ENCODE measurements around the gene MFNG.
A peak's percentile ranks its signal among the peaks of the same experiment; 100 is the strongest.

Gene MFNG

DNA sequence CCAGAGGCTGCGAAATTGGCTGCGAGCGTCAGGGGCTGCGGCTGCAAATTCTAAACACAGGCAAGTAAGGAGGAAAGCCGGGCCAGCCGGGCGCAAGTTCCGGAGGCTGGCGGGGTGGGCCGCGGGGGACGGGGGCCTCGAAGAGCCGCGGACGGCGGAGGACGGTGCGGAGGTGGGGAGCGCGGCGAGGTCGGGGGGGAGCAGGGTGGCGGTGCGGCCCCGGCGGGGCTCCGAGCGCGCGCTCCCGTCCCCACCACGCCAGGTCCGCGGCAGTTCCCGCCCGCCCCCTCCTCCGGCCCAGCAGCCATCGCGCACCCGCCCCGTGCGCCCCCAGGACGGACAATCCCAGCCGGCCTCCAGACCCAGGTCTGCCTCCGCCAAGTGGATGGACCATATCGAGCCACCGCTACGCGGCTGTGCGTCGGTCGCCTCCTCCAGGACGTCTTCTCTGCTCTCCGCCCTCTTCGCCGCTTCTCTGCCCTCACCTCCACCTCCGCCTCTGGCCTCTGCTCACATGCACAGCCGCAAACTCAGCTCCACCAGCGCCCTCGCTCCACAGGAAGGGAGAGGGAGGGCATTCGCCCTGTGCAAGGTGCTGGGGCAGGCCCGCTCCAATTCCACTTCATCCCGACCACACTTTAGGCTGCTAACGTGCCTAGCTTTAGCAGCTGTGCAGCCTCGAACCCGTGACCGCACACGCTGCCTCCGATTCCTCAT lies 66.1 kb downstream of the MFNG start:
- 2 to 4% methylated on average over 36 to 62 of the region's 70 CpGs for WGBS, 2 experiments (ENCODE audit: insufficient coverage in 2 of 2)
- no peaks in the 10 kb centered on the region for H3K36me3 ChIP-seq (ENCODE audit: control insufficient read depth, insufficient read depth, low read length)
- H3K9me3 ChIP-seq (ENCODE audit: control insufficient read depth, low read length): no peaks in the 10 kb centered on the region
- no peak overlapping the region for H3K27ac ChIP-seq (ENCODE audit: low read depth, low read length, severe bottlenecking)
- H3K4me1 ChIP-seq (ENCODE audit: control insufficient read depth, insufficient read depth, low read length, poor library complexity, severe bottlenecking): peaks cover 3% of the 10 kb centered on the region
- peak overlapping the region; percentile 40 for H3K4me3 ChIP-seq (ENCODE audit: extremely low read depth, insufficient read depth, low read length, poor library complexity, severe bottlenecking)

DNA sequence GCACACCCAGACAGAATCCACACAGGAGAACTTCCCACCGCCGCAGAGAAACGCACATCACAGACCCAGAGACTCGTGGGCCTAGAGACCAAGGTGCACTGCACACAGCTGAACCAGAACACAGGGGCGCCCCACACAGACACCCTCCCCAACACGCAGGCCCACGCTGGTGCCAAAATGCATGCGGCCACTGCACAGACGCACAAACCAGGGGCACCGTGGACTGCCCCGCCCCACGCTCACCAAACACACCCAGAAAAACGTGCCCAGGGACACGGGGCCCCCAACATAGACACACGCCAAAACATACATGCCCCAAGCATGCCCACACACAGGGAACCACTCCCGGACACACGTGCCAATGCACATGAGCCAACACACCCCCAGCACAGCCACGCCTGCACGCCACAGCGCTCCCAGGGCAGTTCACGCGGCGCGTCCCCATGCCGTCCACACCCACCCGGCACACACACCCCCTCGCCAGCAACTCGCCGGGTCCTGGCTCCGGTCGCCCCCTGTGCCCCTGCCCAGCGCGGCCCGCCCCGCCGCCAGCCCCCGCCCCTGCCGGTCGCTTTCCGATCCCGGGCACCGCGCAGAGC lies 66.7 kb downstream of the MFNG start:
- WGBS, 2 experiments (ENCODE audit: insufficient coverage in 2 of 2): 26 to 44% methylated on average over 23 to 27 of the region's 43 CpGs
- H3K4me3 ChIP-seq (ENCODE audit: extremely low read depth, insufficient read depth, low read length, poor library complexity, severe bottlenecking): peak overlapping the region; percentile 40
- no peaks in the 10 kb centered on the region for H3K9me3 ChIP-seq (ENCODE audit: control insufficient read depth, low read length)
- H3K27ac ChIP-seq (ENCODE audit: low read depth, low read length, severe bottlenecking): no peak overlapping the region
- H3K4me1 ChIP-seq (ENCODE audit: control insufficient read depth, insufficient read depth, low read length, poor library complexity, severe bottlenecking): peaks cover 3% of the 10 kb centered on the region
- no peaks in the 10 kb centered on the region for H3K36me3 ChIP-seq (ENCODE audit: control insufficient read depth, insufficient read depth, low read length)
